Mesenchymal stem cell (in vitro differentiated cells and primary cell): ENCODE results near the gene DMD.

Source experiments
- DNase-seq: peaks from one replicate; pipeline ENCODE4 v3.0.0-alpha.2; 2013
- H2AFZ ChIP-seq: one replicate; pipeline ENCODE4 v1.6.1; 2013; ENCODE audit warnings: low read depth, mild to moderate bottlenecking, control low read depth, inconsistent platforms, low read length, moderate library complexity
- H2AK5ac ChIP-seq: 2 replicates; pipeline ENCODE4 v1.6.1; 2013; ENCODE audit warnings: low read length, moderate library complexity, mild to moderate bottlenecking, inconsistent platforms; ENCODE audit not compliant: severe bottlenecking
- H2BK120ac ChIP-seq: one replicate; pipeline ENCODE4 v1.6.1; 2013; ENCODE audit warnings: low read depth, mild to moderate bottlenecking, inconsistent platforms, low read length, moderate library complexity
- H2BK12ac ChIP-seq, 2 experiments: one replicate each; pipeline ENCODE4 v1.6.1; 2013; ENCODE audit warnings: inconsistent platforms in 2 of 2, low read length in 2 of 2, mild to moderate bottlenecking in 2 of 2, moderate library complexity in 2 of 2, control low read depth in 1 of 2
- H2BK15ac ChIP-seq: one replicate; pipeline ENCODE4 v1.6.1; 2013; ENCODE audit warnings: mild to moderate bottlenecking, low read depth, inconsistent platforms; ENCODE audit not compliant: poor library complexity, severe bottlenecking
- H2BK5ac ChIP-seq: 2 replicates; pipeline ENCODE4 v1.6.1; 2013; ENCODE audit warnings: low read depth, mild to moderate bottlenecking, low read length, control low read depth, inconsistent platforms; ENCODE audit not compliant: poor library complexity, severe bottlenecking
- H3K14ac ChIP-seq, 2 experiments: one replicate each; pipeline ENCODE4 v1.6.1; 2013; ENCODE audit warnings: inconsistent platforms in 2 of 2, low read length in 2 of 2, control low read depth in 1 of 2, mild to moderate bottlenecking in 1 of 2, moderate library complexity in 1 of 2
- H3K18ac ChIP-seq, 2 experiments: one replicate each; pipeline ENCODE4 v1.6.1; 2013; ENCODE audit warnings: inconsistent platforms in 2 of 2, low read length in 2 of 2, control low read depth in 1 of 2, low read depth in 1 of 2, mild to moderate bottlenecking in 1 of 2
- H3K23ac ChIP-seq, 2 experiments: one replicate each; pipeline ENCODE4 v1.6.1; 2013; ENCODE audit warnings: inconsistent platforms in 2 of 2, low read length in 2 of 2, mild to moderate bottlenecking in 2 of 2, moderate library complexity in 2 of 2, control low read depth in 1 of 2
- H3K27ac ChIP-seq: 2 replicates; pipeline ENCODE4 v1.5.1; 2013; ENCODE audit warnings: mild to moderate bottlenecking, moderate library complexity, low read length, control low read depth, inconsistent platforms; ENCODE audit not compliant: poor library complexity, severe bottlenecking
- H3K27me3 ChIP-seq, 2 experiments: 2 replicates each; pipeline versions ENCODE4 v1.6.1 to v1.7.0; 2013; ENCODE audit warnings: low read length in 2 of 2, mild to moderate bottlenecking in 2 of 2, moderate library complexity in 2 of 2, control low read depth in 1 of 2, inconsistent platforms in 1 of 2; ENCODE audit not compliant: control insufficient read depth in 1 of 2, insufficient read depth in 1 of 2
- H3K36me3 ChIP-seq, 2 experiments: 2 replicates each; pipeline versions ENCODE4 v1.6.1 to v1.7.0; 2013; ENCODE audit warnings: low read length in 2 of 2, control low read depth in 1 of 2, inconsistent platforms in 1 of 2, low read depth in 1 of 2, mild to moderate bottlenecking in 1 of 2; ENCODE audit not compliant: insufficient read depth in 2 of 2, control insufficient read depth in 1 of 2
- H3K4ac ChIP-seq, 2 experiments: one replicate each; pipeline ENCODE4 v1.6.1; 2013; ENCODE audit warnings: inconsistent platforms in 2 of 2, low read length in 2 of 2, mild to moderate bottlenecking in 2 of 2, moderate library complexity in 2 of 2, control low read depth in 1 of 2, low read depth in 1 of 2
- H3K4me1 ChIP-seq: 2 replicates; pipeline ENCODE4 v1.6.1; 2013; ENCODE audit warnings: low read depth, low read length, control low read depth; ENCODE audit not compliant: control insufficient read depth, insufficient read depth
- H3K4me2 ChIP-seq: 2 replicates; pipeline ENCODE4 v1.6.1; 2013; ENCODE audit warnings: low read length, mild to moderate bottlenecking, inconsistent platforms; ENCODE audit not compliant: poor library complexity, severe bottlenecking
- H3K4me3 ChIP-seq, 2 experiments: 2 replicates each; pipeline versions ENCODE4 v1.5.1 to v1.7.0; 2013; ENCODE audit warnings: low read length in 2 of 2, mild to moderate bottlenecking in 2 of 2, control low read depth in 1 of 2, low read depth in 1 of 2; ENCODE audit not compliant: insufficient read depth in 1 of 2
- H3K79me1 ChIP-seq: replicated peaks from 2 replicates; pipeline ENCODE4 v1.6.1; 2013; ENCODE audit warnings: mild to moderate bottlenecking, control low read depth, low read length, inconsistent platforms; ENCODE audit not compliant: poor library complexity, severe bottlenecking
- H3K9ac ChIP-seq: 2 replicates; pipeline ENCODE4 v1.7.0; 2013; ENCODE audit warnings: mild to moderate bottlenecking, low read length, moderate library complexity
- H3K9me3 ChIP-seq: 2 replicates; pipeline ENCODE4 v1.7.0; 2013; ENCODE audit warnings: mild to moderate bottlenecking, low read length; ENCODE audit not compliant: control insufficient read depth
- H4K8ac ChIP-seq: one replicate; pipeline ENCODE4 v1.6.1; 2013; ENCODE audit warnings: inconsistent platforms, mild to moderate bottlenecking, low read length, moderate library complexity
- H4K91ac ChIP-seq: one replicate; pipeline ENCODE4 v1.6.1; 2013; ENCODE audit warnings: mild to moderate bottlenecking, low read length, inconsistent platforms
- WGBS: methylation state at CpG from one replicate; pipeline ENCODE4 v1.1.7; 2013; ENCODE audit warnings: mixed read lengths; 5-methylcytosine and 5-hydroxymethylcytosine counted together

DMD gene

GRCh38 chrX:31661280-31661810, 1550.0 kb downstream of the DMD start:
- H3K14ac ChIP-seq = no peak overlapping the region
- no peak overlapping the region for H3K4me3 ChIP-seq
- H3K4me1 ChIP-seq = no peaks in the 10 kb centered on the region
- no peak overlapping the region for H3K27ac ChIP-seq
- no peak overlapping the region for H3K9ac ChIP-seq
- H2BK120ac ChIP-seq = no peak overlapping the region
- H2BK12ac ChIP-seq = no peak overlapping the region
- H4K8ac ChIP-seq = no peak overlapping the region
- H2AFZ ChIP-seq = no peak overlapping the region
- H2BK5ac ChIP-seq = no peak overlapping the region
- no peak overlapping the region for H3K4ac ChIP-seq
- H3K4me2 ChIP-seq = no peak overlapping the region
- WGBS = 79% methylated on average over 2 of the region's 2 CpGs
- no peak overlapping the region for H3K18ac ChIP-seq
- no peaks in the 10 kb centered on the region for H3K9me3 ChIP-seq
- no peaks in the 10 kb centered on the region for H3K36me3 ChIP-seq
- no peak overlapping the region for H3K23ac ChIP-seq
- no peak overlapping the region for H4K91ac ChIP-seq
- peaks cover 0 to 26% of the 10 kb centered on the region in 2 experiments for H3K27me3 ChIP-seq
- no peak overlapping the region for H2BK15ac ChIP-seq
- no peaks in the 10 kb centered on the region for H3K79me1 ChIP-seq
- DNase-seq = no peak
- no peak overlapping the region for H2AK5ac ChIP-seq

- Histone ChIP-seq H2AFZ (no peak overlapping the region), H3K4me3 (no peak overlapping the region), H4K91ac (no peak overlapping the region), H2BK120ac (no peak overlapping the region), H2BK15ac (no peak overlapping the region), H3K27me3 (peaks cover 0 to 14% of the 10 kb centered on the region in 2 experiments), H2AK5ac (no peak overlapping the region), H3K14ac (no peak overlapping the region), H3K4me1 (no peaks in the 10 kb centered on the region), H3K9me3 (no peaks in the 10 kb centered on the region), H2BK5ac (no peak overlapping the region), H4K8ac (no peak overlapping the region), H3K79me1 (no peaks in the 10 kb centered on the region), H3K9ac (no peak overlapping the region), H3K23ac (no peak overlapping the region), H3K4me2 (no peak overlapping the region), H3K4ac (no peak overlapping the region), H3K27ac (no peak overlapping the region), H3K36me3 (no peaks in the 10 kb centered on the region), H3K18ac (no peak overlapping the region), H2BK12ac (no peak overlapping the region)
- WGBS = 0% methylated on average over 1 of the region's 4 CpGs
- DNase-seq = peak; percentile 29
Measured at GRCh38 chrX:31658360-31658759, 1553.0 kb downstream of the DMD start.

GRCh38 chrX:31656013-31656412, 1555.3 kb downstream of the DMD start:
- H3K9ac ChIP-seq = no peak overlapping the region

GRCh38 chrX:31653422-31653821, 1557.9 kb downstream of the DMD start:
- H4K91ac ChIP-seq = no peak overlapping the region

More at GRCh38 chrX:31656013-31656412, 1555.3 kb downstream of the DMD start:
- Histone ChIP-seq H2BK12ac (no peak overlapping the region), H2BK5ac (no peak overlapping the region), H3K4me3 (no peak overlapping the region), H2BK15ac (no peak overlapping the region), H2AK5ac (no peak overlapping the region), H4K91ac (no peak overlapping the region), H2AFZ (no peak overlapping the region), H3K4ac (no peak overlapping the region), H3K18ac (no peak overlapping the region), H3K27me3 (peaks cover 0 to 9% of the 10 kb centered on the region in 2 experiments), H3K36me3 (no peaks in the 10 kb centered on the region), H3K27ac (no peak overlapping the region), H3K4me1 (no peaks in the 10 kb centered on the region), H3K23ac (no peak overlapping the region), H3K4me2 (no peak overlapping the region), H3K79me1 (no peaks in the 10 kb centered on the region), H2BK120ac (no peak overlapping the region), H4K8ac (no peak overlapping the region), H3K14ac (no peak overlapping the region), H3K9me3 (no peaks in the 10 kb centered on the region)
- DNase-seq = peak; percentile 3

More at GRCh38 chrX:31653422-31653821, 1557.9 kb downstream of the DMD start:
- H4K8ac ChIP-seq = no peak overlapping the region
- no peaks in the 10 kb centered on the region for H3K9me3 ChIP-seq
- H3K36me3 ChIP-seq = no peaks in the 10 kb centered on the region
- H2AFZ ChIP-seq = no peak overlapping the region
- H3K79me1 ChIP-seq = no peaks in the 10 kb centered on the region
- no peak overlapping the region for H3K4ac ChIP-seq
- H3K4me3 ChIP-seq = no peak overlapping the region
- no peak overlapping the region for H3K9ac ChIP-seq
- DNase-seq = no peak
- no peak overlapping the region for H3K27ac ChIP-seq
- no peak overlapping the region for H2AK5ac ChIP-seq
- H3K14ac ChIP-seq = no peak overlapping the region
- H3K18ac ChIP-seq = no peak overlapping the region
- no peak overlapping the region for H2BK5ac ChIP-seq
- H2BK120ac ChIP-seq = no peak overlapping the region
- H3K27me3 ChIP-seq = peaks cover 0 to 9% of the 10 kb centered on the region in 2 experiments
- H3K4me2 ChIP-seq = no peak overlapping the region
- H2BK12ac ChIP-seq = no peak overlapping the region
- H3K4me1 ChIP-seq = no peaks in the 10 kb centered on the region
- no peak overlapping the region for H3K23ac ChIP-seq
- H2BK15ac ChIP-seq = no peak overlapping the region
